ENCODE measurements around the gene SLC36A1. TPM values are rescaled to one million over a fixed set of nuclear protein-coding genes. Genes with fewer than 3 reads are reported as not detected.

The SLC36A1 gene
- total and polyA plus RNA-seq, 2 of the 8 experiments (the other 6 are each of a cell fraction or from before 2014, with no cell fraction given), result 6.6 to 9.6 TPM

- ChIA-PET POLR2A (ENCODE audit: partially characterized antibody) (no interaction called here), CTCF (ENCODE audit: partially characterized antibody) (interaction anchor here (0.7 to 10.9 kb wide), 9 partner anchors 7 to 284 kb away, joined by 3 to 136 read pairs (median 5); partner anchors contain the start of gene SLC36A1)
- no peak overlapping the region for H2BK120ac ChIP-seq (replicated peaks; ENCODE audit: low read depth, low read length)
- H3K9ac ChIP-seq (replicated peaks in 1 of 4; ENCODE audit: extremely low read depth in 1 of 4, low read depth in 3 of 4, low read length in 3 of 4), result no peak overlapping the region
- H3K27me3 ChIP-seq (replicated peaks in 1 of 4; ENCODE audit: control insufficient read depth in 3 of 4, extremely low read depth in 1 of 4, insufficient read depth in 3 of 4, low read length in 3 of 4), result no peaks in the 10 kb centered on the region
- H4K91ac ChIP-seq (replicated peaks; ENCODE audit: insufficient read length, low read length), result no peak overlapping the region
- no peak overlapping the region for H2BK20ac ChIP-seq (ENCODE audit: low read length)
- H2AK5ac ChIP-seq (ENCODE audit: low read depth, low read length), result no peak overlapping the region
- H3K4me2 ChIP-seq (ENCODE audit: insufficient read depth in 1 of 2, low read depth in 2 of 2, low read length in 2 of 2), result no peak overlapping the region
- H2AFZ ChIP-seq (ENCODE audit: low read length), result no peak overlapping the region
- H3K9me3 ChIP-seq (ENCODE audit: insufficient read depth in 2 of 2, low read depth in 1 of 2, low read length in 1 of 2), result no peaks in the 10 kb centered on the region
- no peaks in the 10 kb centered on the region for H4K20me1 ChIP-seq (replicated peaks in 1 of 2; ENCODE audit: control insufficient read depth in 1 of 2, insufficient read depth in 2 of 2, low read length in 2 of 2)
- no peak overlapping the region for H3K18ac ChIP-seq (ENCODE audit: extremely low read depth, low read length)
- H3K27ac ChIP-seq (ENCODE audit: low read depth, low read length), result no peak overlapping the region
- no peak overlapping the region for H3K4me3 ChIP-seq (ENCODE audit: extremely low read depth in 1 of 4, insufficient read depth in 2 of 4, low read depth in 3 of 4, low read length in 4 of 4)
- H3K79me2 ChIP-seq (ENCODE audit: control insufficient read depth in 1 of 2, insufficient read depth in 2 of 2, low read length in 2 of 2), result no peaks in the 10 kb centered on the region
- WGBS, 2 experiments (ENCODE audit: extremely low coverage in 1 of 2, insufficient coverage in 1 of 2, insufficient read length in 1 of 2, insufficient replicate concordance in 2 of 2, low coverage in 1 of 2, low lambda C conversion rate in 2 of 2, missing lambda C conversion rate in 1 of 2), result 90% methylated on average over 10 of the region's 10 CpGs; no CpG with 5 or more reads in 1 of the 2 experiments
- no peak overlapping the region for H3K23ac ChIP-seq (ENCODE audit: insufficient read length)
- H3K14ac ChIP-seq (ENCODE audit: insufficient read length), result no peak overlapping the region
- H3K79me1 ChIP-seq (ENCODE audit: low read depth, low read length), result peaks cover 2% of the 10 kb centered on the region; the same call in 1 of the 2 replicates
- peaks cover 0 to 4% (median 2%) of the 10 kb centered on the region in 4 experiments; a peak in 2 of 7 replicates for H3K4me1 ChIP-seq (replicated peaks in 1 of 4; ENCODE audit: control insufficient read depth in 3 of 4, insufficient read depth in 4 of 4, low read length in 3 of 4)
- H3K4ac ChIP-seq (replicated peaks; ENCODE audit: insufficient read length, low read depth, low read length), result no peak overlapping the region
- H2BK5ac ChIP-seq (ENCODE audit: low read depth, low read length), result no peak overlapping the region
- DNase-seq (ENCODE audit: low read depth in 1 of 2, low spot score in 2 of 2) (no peak), FAIRE-seq (no peak)
- H3K23me2 ChIP-seq (ENCODE audit: low read depth, low read length), result no peaks in the 10 kb centered on the region
- H2BK12ac ChIP-seq (ENCODE audit: low read depth, low read length), result no peak overlapping the region
- H2BK15ac ChIP-seq (ENCODE audit: low read length), result no peak overlapping the region
- no peak overlapping the region for H4K8ac ChIP-seq (ENCODE audit: extremely low read depth, insufficient read depth, low read length)
- no peak overlapping the region for H4K5ac ChIP-seq (ENCODE audit: insufficient read length, low read depth, low read length)
- H3K56ac ChIP-seq (replicated peaks; ENCODE audit: insufficient read length, low read depth, low read length), result no peak overlapping the region
- TF ChIP-seq, protein P1, sequence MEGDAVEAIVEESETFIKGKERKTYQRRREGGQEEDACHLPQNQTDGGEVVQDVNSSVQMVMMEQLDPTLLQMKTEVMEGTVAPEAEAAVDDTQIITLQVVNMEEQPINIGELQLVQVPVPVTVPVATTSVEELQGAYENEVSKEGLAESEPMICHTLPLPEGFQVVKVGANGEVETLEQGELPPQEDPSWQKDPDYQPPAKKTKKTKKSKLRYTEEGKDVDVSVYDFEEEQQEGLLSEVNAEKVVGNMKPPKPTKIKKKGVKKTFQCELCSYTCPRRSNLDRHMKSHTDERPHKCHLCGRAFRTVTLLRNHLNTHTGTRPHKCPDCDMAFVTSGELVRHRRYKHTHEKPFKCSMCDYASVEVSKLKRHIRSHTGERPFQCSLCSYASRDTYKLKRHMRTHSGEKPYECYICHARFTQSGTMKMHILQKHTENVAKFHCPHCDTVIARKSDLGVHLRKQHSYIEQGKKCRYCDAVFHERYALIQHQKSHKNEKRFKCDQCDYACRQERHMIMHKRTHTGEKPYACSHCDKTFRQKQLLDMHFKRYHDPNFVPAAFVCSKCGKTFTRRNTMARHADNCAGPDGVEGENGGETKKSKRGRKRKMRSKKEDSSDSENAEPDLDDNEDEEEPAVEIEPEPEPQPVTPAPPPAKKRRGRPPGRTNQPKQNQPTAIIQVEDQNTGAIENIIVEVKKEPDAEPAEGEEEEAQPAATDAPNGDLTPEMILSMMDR (IDR thresholded peaks at IDR 0.05; ENCODE audit: control extremely low read depth in 1 of 3, insufficient read depth in 1 of 3, low read depth in 1 of 3, low read length in 3 of 3), result no peak
- TF ChIP-seq POU5F1 (IDR thresholded peaks at IDR 0.05; ENCODE audit: low read depth, low read length) (no peak), SP4 (IDR thresholded peaks at IDR 0.05; ENCODE audit: low read length) (no peak), RBBP5 (IDR thresholded peaks at IDR 0.05; ENCODE audit: borderline replicate concordance, low read depth, low read length) (no peak), SRF (IDR thresholded peaks at IDR 0.05; ENCODE audit: low read depth, low read length) (no peak), EZH2 (IDR thresholded peaks at IDR 0.05; ENCODE audit: low read depth, low read length, severe bottlenecking) (no peak), TAF1 (IDR thresholded peaks at IDR 0.05; ENCODE audit: low read depth, low read length) (no peak)
- H3K36me3 ChIP-seq (ENCODE audit: control insufficient read depth in 2 of 4, insufficient read depth in 4 of 4, low read length in 3 of 4), result no peaks in the 10 kb centered on the region
Observed at GRCh38 chr5:151456321-151456940, 9.0 kb downstream of the SLC36A1 start.
